M059J (cell line): ENCODE results near the gene TUBG1. TPM values are rescaled to one million over a fixed set of nuclear protein-coding genes. Genes with fewer than 3 reads are reported as not detected.

Experiments
- DNase-seq: peaks from one replicate; pipeline ENCODE4 v3.0.0-alpha.2; 2012; ENCODE audit warnings: low read depth
- total RNA-seq: library from RNA; depleted of rRNA; stranded (reverse); fragments of >200 nt; shearing (Covaris generic); gene quantifications from 2 replicates; pipeline ENCODE4 v1.2.3, GENCODE V29; 2014; rRNA removed

TUBG1 gene
- total RNA-seq, result 148 and 168 TPM in 2 replicates

DNA sequence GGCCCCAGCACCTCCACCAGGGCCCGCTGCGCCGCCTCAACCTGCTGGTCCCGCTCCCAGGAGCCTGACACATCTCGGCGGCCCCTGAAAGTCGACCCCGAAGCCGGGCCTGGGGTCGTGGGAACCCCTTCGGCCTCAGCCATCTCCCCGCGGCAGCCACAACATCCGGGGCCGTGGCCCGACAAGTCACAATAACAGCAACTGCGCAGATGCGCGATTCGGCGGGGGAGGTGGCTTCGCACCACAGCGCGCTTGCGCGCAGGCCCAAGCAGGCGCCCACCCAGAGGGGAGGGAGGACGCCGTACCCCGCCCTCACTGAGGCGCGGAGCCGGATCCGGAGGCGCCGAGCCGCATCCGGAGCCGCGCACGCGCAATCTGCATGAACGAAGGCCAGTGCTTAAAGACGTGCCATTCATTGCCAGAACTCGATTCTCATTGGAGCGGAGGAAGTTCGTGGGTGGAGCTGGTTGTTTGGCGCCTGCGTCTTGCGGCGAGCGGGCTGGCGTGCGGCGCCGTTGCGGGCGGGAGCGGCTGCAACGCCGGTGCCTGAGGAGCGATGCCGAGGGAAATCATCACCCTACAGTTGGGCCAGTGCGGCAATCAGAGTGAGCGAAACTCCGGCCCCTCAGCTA lies at the start of gene TUBG1, which contains the start of gene RETREG3:
Gene TUBG1, plus strand, starts transcription at position 502 of the 632 bp plus-strand sequence. Its CDS starts 55 bp downstream, at position 557.
Gene RETREG3, minus strand, starts transcription at position 193 of the 632 bp plus-strand sequence. Its CDS starts 50 bp downstream, at position 143.
- peak; percentile 98 for DNase-seq

DNA sequence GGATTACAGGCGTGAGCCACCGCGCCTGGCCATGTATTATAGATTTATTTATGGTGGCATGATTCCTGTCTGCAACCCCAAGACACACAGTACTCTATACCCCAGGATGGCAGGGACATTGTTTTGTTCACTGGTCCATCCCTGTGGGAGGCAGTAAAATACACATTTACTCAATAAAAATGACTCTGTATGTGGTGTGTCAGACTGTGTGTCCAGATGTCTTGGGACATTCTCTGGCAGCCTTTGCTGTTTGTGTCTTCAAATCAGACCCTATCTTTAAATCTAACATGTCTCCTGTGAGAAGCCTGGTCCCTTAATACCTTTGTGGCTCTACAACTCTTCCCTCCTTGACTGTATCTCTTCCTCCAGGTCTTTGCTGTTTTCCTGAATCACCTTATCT lies 49.2 kb upstream of the TUBG1 start:
- DNase-seq, result no peak

DNA sequence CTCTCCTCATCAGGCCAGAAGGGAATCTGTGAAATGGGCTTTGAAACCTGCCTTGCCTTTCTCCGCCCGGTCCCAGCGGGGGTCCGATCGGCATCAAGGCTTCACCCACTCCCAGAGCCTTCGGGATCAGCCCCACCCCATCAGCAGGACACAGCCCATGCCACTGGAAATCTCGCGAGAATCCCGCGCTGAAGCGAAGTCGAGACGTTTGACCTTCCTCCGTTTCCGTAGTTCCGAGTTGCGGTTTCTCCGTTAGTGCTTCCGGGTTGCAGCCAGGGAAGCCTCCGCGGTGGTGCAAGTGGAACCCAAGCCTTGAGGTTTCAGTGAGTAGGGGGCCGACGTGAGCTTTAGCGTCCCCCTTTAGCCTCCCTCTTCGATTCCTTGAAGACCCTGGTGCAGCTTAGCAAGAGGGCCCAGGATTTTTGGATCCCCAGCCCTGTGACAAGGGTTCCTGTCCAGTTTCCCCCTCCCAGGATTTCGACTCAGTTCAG lies 47.5 kb upstream of the TUBG1 start, which contains the start of gene COASY:
Gene COASY, plus strand, starts transcription at position 252 of the 491 bp plus-strand sequence. CDS start 475 bp downstream, outside the sequence.
- peak; percentile 96 for DNase-seq

DNA sequence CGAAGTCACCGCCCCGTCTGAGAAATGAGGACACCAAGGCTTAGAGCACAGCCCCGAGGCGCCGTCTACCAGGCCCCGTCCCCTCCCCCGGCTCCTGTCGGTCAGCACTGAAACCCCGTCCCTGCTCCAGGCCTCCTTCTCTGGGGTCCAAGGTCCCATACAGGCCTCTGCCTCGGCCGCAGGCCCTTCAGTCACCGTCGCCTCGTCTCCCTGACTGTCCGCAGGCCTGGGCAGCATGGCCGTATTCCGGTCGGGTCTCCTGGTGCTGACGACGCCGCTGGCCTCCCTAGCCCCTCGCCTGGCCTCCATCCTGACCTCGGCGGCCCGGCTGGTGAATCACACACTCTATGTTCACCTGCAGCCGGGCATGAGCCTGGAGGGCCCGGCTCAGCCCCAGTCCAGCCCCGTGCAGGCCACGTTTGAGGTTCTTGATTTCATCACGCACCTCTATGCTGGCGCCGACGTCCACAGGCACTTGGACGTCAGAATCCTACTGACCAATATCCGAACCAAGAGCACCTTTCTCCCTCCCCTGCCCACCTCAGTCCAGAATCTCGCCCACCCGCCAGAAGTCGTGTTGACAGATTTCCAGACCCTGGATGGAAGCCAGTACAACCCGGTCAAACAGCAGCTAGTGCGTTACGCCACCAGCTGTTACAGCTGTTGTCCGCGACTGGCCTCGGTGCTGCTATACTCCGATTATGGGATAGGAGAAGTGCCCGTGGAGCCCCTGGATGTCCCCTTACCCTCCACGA lies 46.9 kb upstream of the TUBG1 start:
- peak; percentile 50 for DNase-seq

DNA sequence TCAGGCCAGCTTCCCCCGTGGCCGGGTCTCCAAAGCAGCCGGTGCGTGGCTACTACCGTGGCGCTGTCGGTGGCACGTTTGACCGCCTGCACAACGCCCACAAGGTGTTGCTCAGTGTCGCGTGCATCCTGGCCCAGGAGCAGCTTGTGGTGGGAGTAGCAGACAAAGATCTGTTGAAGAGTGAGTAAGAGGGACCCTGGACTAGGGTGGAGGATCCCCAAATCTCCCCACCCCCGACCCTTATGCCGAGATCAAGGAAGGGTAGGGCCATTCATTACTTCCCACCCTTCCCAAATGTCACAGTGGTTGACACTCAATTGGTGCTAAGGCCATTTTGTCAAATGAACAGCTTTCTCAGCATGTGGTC lies 46.4 kb upstream of the TUBG1 start:
- DNase-seq, result no peak

DNA sequence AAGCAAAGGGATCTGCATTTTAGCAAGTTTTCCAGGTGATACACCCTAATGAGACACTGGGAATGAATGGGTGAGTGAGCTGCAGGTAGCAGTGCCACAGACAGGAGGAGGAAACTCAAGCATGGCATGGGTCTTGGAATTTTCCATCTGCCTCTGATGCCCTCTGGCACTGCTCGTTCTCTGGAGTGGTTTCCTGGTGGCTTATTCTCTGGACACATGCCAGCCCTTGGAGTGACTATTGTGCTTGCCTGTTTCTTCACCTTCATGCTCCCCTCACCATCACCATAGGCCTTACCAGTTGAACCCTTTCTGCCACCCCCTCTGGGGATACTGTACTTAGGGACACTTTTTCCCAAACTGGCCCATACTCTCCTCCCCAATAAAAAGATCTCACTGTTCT lies 45.9 kb upstream of the TUBG1 start:
- peak; percentile 88 for DNase-seq

DNA sequence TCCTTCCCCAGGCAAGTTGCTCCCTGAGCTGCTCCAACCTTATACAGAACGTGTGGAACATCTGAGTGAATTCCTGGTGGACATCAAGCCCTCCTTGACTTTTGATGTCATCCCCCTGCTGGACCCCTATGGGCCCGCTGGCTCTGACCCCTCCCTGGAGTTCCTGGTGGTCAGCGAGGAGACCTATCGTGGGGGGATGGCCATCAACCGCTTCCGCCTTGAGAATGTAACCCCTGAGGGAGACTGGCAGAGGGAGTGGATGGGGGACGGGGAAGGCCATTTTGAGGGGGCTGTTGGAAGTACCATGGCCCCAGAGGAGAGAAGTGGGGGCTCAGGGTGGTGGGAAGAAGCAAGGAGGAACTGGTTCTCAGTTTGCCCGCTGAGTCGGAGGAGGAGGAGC lies 45.5 kb upstream of the TUBG1 start:
- no peak for DNase-seq

DNA sequence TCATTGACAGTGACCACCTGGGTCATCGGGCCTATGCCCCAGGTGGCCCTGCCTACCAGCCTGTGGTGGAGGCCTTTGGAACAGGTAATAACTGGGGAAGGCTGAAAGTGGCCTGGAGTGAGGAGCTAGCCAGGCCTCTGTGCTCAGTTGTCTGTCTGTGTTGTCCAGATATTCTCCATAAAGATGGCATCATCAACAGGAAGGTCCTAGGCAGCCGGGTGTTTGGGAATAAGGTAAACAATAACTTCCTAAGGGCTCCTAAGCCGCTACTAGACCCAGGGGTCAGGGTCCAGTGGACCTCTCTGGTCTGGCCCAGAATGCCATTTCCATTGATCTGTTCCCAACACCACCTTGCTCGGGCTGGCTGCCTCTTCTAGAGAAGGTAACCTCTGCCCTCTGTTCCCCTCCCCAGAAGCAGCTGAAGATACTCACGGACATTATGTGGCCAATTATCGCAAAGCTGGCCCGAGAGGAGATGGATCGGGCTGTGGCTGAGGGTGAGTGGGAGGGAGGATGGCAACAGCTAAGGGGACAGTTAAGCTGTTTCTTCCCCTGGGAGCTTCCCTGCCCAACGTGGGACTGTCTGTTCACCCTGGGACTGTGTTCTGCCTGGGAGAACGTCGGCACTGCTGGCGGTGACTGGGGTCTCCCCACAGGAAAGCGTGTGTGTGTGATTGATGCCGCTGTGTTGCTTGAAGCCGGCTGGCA lies 44.5 kb upstream of the TUBG1 start:
- no peak for DNase-seq

DNA sequence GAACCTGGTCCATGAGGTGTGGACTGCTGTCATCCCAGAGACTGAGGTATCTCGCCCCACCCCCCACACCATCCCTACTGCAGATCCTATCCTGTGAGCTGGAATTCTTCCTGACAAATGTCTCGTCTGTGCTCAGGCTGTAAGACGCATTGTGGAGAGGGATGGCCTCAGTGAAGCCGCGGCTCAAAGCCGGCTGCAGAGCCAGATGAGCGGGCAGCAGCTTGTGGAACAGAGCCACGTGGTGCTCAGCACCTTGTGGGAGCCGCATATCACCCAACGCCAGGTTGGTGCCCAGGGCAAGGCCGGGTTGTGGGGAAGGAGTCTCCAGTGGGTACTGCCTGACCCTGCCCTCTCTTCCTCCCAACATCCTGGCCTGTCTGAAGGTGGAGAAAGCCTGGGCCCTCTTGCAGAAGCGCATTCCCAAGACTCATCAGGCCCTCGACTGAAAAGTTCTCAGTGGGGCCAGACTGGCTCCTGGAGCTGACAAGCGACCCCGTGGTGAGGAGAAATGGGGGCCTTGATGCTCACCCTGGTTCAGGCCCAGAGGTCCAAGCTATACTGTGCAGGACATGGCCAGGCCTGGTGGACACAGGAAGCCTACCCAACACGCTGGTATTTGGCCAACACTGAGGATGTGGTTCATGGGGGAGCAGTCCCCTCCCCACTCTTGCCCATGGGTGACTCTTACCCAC lies 43.8 kb upstream of the TUBG1 start:
- no peak for DNase-seq

DNA sequence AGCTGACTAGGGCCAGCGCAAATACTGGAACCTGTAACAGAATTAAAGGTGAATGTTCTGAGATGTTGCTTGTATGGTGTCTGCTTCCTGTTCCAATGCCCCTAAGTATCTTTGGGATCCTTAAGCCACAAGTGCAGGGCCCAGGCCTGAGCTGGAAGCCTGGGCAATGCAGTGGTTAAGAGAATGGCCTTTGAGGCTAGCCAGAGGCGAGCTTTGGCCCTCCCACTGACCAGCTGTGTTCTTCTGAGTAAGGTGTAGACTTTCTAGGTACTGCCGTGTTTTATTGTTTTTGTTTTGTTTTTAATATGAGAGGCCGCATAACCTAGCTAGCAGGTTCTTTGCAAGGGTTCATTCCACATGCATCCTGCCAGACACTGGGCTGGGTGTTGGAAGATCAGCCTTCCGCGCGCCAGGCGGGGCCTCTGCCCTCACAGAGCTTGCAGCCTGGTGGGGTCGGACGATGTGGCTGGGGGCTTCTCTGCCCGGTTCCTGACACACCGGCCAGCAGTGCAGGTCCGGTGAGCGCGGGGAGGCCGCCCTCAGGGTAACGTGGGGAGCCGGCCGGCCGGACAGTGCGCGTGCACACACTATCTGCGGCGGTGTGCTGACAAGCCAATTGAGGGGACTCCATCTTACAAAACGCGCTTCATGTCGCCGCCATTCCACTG lies 43.1 kb upstream of the TUBG1 start:
- DNase-seq, result no peak

DNA sequence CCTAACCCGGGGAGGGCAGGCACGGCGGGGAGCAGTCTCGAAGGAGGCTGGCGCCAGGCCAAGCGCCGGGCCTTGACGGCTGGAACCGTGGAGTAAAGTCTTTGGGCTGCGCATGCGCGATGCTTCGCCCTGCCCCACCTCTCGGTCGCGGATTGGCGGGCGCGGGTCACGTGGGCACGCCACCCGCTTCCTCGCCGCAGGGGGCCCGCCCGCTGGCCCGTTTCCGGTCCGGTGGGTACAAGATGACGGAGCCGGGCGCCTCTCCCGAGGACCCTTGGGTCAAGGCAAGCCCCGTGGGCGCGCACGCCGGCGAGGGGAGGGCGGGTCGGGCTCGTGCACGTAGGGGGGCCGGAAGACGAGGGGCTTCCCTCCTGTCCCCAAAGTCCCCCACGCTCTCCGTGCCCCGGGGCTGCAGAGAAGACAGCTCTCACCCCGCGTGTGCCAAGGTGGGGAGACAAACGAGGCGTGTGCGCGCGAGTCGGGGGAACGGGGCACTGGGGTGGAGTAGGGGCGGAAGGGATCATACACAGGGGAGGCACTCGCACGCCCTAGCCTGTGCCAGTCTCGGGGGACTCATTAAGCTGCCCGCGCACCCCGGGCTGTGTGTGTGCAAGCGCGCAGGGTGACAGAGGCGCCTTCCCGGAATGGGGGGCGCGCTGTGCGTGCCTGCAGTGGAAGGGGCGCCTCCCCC lies 42.5 kb upstream of the TUBG1 start, which contains the start of gene MLX:
Gene MLX, plus strand, starts transcription at position 218 of the 691 bp plus-strand sequence. Its CDS starts 25 bp downstream, at position 243.
- DNase-seq, result peak; percentile 81

DNA sequence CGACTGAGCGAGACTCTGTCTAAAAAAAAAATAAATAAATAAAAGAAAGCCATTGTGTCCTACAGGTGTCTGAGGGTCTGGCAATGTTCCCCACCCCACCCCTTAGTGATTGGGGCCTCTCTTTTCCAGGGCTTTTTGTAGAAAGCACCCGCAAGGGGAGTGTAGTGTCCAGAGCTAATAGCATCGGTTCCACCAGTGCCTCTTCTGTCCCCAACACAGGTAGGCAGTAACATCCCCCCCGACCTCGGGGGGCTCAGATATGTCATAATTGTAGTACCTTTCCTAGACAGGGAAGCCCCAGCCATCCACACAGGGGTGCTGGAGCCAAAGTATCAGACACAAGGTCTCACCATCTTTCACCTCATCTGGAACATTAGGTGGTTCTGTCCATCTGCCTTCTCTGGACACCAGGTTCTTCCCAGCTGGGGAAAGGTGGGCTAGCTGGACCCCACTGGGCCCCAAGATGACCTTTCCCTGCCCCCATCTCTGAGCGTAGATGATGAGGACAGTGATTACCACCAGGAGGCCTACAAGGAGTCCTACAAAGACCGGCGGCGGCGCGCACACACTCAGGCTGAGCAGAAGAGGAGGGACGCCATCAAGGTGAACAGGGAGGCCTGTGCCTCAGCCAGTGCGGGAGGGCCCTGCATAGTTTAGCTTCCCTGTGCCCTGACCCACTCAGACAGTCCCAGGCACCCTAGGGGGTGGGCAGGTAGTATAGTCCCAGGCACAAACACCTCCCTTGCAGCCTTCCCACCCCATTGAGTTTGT lies 41.0 kb upstream of the TUBG1 start:
- no peak for DNase-seq

DNA sequence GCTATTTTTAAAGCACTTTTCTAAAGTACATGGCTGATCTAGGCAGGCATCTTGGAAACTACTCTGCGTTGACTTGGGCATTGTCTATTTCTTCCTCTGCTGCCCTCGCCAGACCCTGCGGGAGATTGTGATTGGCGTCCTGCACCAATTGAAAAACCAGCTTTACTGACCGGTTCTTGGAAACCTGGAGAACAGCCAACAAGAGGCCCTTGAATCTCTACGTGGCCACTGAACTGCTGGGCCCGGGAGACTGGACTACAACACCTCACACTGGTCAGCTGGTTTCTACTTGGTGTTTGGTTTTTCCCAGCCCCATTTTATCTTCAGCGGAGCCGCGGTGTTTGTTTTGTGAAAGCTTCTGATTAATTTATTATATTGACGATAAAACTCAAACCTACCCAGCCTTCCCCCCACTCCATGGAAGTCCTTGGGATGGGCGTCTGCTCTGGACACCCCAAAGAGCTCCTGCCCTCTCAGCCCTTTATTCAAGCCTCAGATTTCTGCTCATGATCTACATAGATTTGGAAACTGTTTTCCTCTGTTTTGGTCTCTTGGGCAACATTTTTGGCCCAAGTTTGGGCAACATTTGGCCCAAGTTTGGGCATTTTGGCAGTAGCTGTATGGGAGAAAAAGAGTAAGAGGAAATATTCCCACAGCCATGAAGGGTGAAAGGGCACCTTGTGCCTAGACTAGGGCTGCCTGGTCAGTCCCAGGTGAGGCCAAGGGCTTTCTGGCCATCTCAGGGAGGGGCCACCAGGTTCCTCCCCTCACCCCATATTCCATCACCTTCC lies 37.9 kb upstream of the TUBG1 start:
- DNase-seq, result no peak

DNA sequence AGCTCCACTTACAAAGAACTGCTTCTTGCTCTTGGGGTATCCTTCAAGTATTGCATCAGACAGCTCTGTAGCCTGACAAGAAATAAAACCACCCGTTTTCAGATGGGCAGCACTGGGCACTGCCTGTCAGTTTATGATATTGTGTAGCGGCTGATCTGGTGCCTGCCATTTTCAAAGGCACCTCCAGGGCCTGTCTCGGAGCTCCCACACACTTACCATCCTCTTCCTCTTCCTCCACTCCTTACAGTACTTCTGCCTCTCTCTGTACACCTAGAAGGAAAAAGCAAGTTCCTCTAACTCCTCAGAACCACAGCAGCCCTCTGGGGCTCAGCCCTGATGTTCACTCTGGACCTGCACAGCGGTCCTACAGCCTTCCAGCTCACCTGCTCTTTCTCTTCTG lies 36.4 kb upstream of the TUBG1 start:
- no peak for DNase-seq

DNA sequence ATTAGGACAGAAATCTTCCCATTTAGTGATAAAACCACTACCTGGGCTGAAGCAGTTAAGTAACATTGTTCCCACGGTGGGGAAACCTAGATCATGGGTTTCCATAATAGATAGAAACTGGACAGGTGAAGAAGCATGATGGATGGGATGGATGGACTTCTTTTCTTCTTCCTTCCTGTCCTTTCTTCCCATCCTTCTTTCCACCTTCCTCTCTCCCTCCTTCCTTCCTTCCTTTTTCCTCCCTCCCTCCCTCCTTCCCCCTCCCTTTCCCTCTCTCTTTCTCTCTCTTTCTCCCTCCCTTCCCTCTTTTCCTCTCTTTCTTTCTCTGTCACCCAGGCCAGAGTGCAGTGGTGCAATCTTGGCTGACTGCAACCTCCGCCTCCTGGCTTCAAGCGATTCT lies 35.0 kb upstream of the TUBG1 start:
- DNase-seq, result no peak

DNA sequence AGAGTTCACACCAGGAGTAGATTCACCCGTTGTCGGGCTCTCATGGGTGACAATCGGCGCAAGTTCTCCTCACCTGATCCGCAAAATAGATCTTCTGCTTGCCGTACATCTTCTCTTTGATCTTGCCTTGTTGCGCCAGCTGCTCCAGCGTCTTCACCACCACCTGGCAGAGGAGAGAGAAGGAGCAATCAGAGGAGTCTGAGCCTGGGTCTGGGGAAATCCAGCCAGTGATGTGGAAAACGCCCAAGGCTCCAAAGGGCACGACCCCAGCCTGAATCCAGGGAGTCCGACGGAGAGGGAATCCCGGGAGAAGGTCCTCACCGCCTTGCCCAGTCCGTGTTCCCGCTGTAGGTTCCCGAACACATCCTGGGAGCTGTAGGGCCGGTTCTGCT lies 32.3 kb upstream of the TUBG1 start:
- DNase-seq, result no peak

DNA sequence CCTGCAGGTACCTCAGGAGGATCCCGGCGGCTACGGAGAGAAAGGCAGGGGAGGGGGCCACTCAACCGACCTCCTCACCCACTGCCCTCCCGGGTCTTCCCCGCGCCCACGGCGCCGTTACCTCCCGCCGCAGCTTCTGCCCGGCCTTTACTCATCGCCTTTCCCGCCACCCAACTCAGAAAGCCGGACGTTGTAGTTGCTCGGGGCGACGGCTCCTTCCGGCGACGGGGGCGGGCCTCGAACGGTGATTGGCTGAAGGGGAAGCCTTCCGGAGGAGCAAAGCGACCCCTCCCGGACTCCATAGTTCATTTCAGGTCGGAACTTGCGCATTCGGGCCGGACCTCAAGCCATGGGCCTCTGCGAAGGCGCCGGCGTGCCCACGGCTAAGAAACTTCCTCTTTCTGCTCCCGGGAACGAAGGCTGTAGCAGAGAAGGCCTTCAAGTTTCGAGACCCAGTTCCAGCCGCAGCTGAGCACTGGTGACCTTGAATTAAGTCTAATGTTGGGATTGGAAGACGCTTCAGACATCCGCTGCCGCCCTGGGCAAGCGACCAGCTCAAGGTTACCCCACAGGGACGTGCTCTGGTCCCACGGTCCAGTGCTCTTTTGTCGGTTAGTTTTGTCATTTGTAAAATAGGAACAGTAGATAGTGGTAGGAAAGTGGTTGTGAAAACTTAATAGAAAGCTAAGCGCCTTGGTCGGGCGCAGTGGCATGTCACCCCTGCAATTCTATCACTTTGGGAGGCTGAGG lies 31.8 kb upstream of the TUBG1 start, which contains the start of gene PSMC3IP:
Gene PSMC3IP, minus strand, starts transcription at position 198 of the 750 bp plus-strand sequence. Its CDS starts 43 bp downstream, at position 155.
- DNase-seq, result peak; percentile 93
